GM23338 (cell line): Measurements from ENCODE around the gene NEURL1. TPM values are rescaled to one million over a fixed set of nuclear protein-coding genes. Genes with fewer than 3 reads are reported as not detected.

Experiments
- ATAC-seq: fragments of 200-7000 bp; cut with Tn5 transposase; 3 replicates; pipeline ENCODE4 v1.9.1; 2020
- DNase-seq: peaks from one replicate; pipeline ENCODE4 v3.0.0-alpha.2; 2015; ENCODE audit warnings: low spot score
- H2AFZ ChIP-seq: fragments of 200-600 bp; sonication (generic); 2 replicates; pipeline ENCODE4 v1.8.0; 2016; ENCODE audit warnings: antibody characterized with exemption, mild to moderate bottlenecking, moderate library complexity
- H3F3A ChIP-seq: fragments of 200-600 bp; sonication (generic); replicated peaks from 2 replicates; pipeline ENCODE4 v1.8.0; 2017; ENCODE audit warnings: antibody characterized with exemption, mixed run types, low read depth
- H3K27ac ChIP-seq: fragments of 200-600 bp; sonication (generic); 2 replicates; pipeline ENCODE4 v1.6.1; 2016; ENCODE audit warnings: low read depth
- H3K27me3 ChIP-seq: fragments of 200-600 bp; sonication (generic); 2 replicates; pipeline ENCODE4 v1.8.0; 2016; ENCODE audit warnings: mild to moderate bottlenecking, mixed run types, moderate library complexity; ENCODE audit not compliant: insufficient read depth
- H3K36me3 ChIP-seq: fragments of 200-600 bp; sonication (generic); 2 replicates; pipeline ENCODE4 v1.8.0; 2016; ENCODE audit warnings: mild to moderate bottlenecking; ENCODE audit not compliant: insufficient read depth
- H3K4me1 ChIP-seq: fragments of 200-600 bp; sonication (generic); 2 replicates; pipeline ENCODE4 v1.8.0; 2016; ENCODE audit warnings: mild to moderate bottlenecking, moderate library complexity; ENCODE audit not compliant: insufficient read depth
- H3K4me2 ChIP-seq: fragments of 200-600 bp; sonication (generic); 2 replicates; pipeline ENCODE4 v1.7.1; 2017; ENCODE audit warnings: mixed run types
- H3K4me3 ChIP-seq: fragments of 200-600 bp; sonication (generic); 2 replicates; pipeline ENCODE4 v1.6.1; 2016; ENCODE audit warnings: mixed run types
- H3K79me2 ChIP-seq: fragments of 200-600 bp; sonication (generic); replicated peaks from 2 replicates; pipeline ENCODE4 v1.8.0; 2017; ENCODE audit warnings: mild to moderate bottlenecking; ENCODE audit not compliant: insufficient read depth
- H3K9me2 ChIP-seq: fragments of 200-600 bp; sonication (generic); 2 replicates; pipeline ENCODE4 v1.8.0; 2017; ENCODE audit not compliant: insufficient read depth
- H4K20me1 ChIP-seq: fragments of 200-600 bp; sonication (generic); replicated peaks from 2 replicates; pipeline ENCODE4 v1.8.0; 2017; ENCODE audit warnings: mild to moderate bottlenecking; ENCODE audit not compliant: insufficient read depth
- H3K27ac Mint-ChIP-seq: 2 replicates; pipeline ENCODE4 v1.8.0; 2020; ENCODE audit warnings: inconsistent platforms, mild to moderate bottlenecking, moderate library complexity, mixed read lengths
- H3K27me3 Mint-ChIP-seq: 3 replicates; pipeline ENCODE4 v1.8.0; 2022; ENCODE audit warnings: low read depth, mild to moderate bottlenecking, moderate library complexity, mixed read lengths, inconsistent platforms; ENCODE audit not compliant: insufficient read depth, poor library complexity
- H3K36me3 Mint-ChIP-seq: 3 replicates; pipeline ENCODE4 v1.8.0; 2021; ENCODE audit warnings: low read depth, mild to moderate bottlenecking, inconsistent platforms, moderate library complexity, mixed read lengths
- H3K4me1 Mint-ChIP-seq: 3 replicates; pipeline ENCODE4 v1.8.0; 2020; ENCODE audit warnings: mild to moderate bottlenecking, inconsistent platforms, mixed read lengths
- H3K4me3 Mint-ChIP-seq: 3 replicates; pipeline ENCODE4 v1.8.0; 2021; ENCODE audit warnings: moderate library complexity, mild to moderate bottlenecking, inconsistent platforms, mixed read lengths
- H3K9me3 Mint-ChIP-seq: 3 replicates; pipeline ENCODE4 v1.8.0; 2020; ENCODE audit warnings: moderate library complexity, mild to moderate bottlenecking, inconsistent platforms, mixed read lengths
- CREB1 ChIP-seq: fragments of 250-450 bp; sonication (Bioruptor Pico); IDR thresholded peaks from 2 replicates; pipeline ENCODE4 v1.5.0; 2020; ENCODE audit warnings: low read depth, mild to moderate bottlenecking, moderate library complexity
- CTCF ChIP-seq, 2 experiments: fragments of 200-600 bp in 1 of 2; sonication (generic) in 1 of 2; conservative IDR thresholded peaks; 2 replicates each; pipeline versions ENCODE4 v1.5.1 to v1.6.1; 2016 to 2017; ENCODE audit warnings: antibody characterized with exemption in 2 of 2, low read depth in 2 of 2, mild to moderate bottlenecking in 2 of 2, moderate library complexity in 1 of 2
- EZH2 ChIP-seq: fragments of 200-600 bp; sonication (generic); IDR thresholded peaks from one replicate; pipeline ENCODE4 v1.8.0; 2017; ENCODE audit warnings: antibody characterized with exemption, mild to moderate bottlenecking, low read depth; ENCODE audit not compliant: unreplicated experiment
- EZH2phosphoT487 ChIP-seq: fragments of 200-600 bp; sonication (generic); IDR thresholded peaks from one replicate; pipeline ENCODE4 v1.8.1; 2018; ENCODE audit warnings: antibody characterized with exemption; ENCODE audit not compliant: unreplicated experiment
- JUNB ChIP-seq: IDR thresholded peaks from one replicate; pipeline ENCODE4 v1.6.1; 2016; ENCODE audit warnings: antibody characterized with exemption; ENCODE audit not compliant: unreplicated experiment
- NANOG ChIP-seq: IDR thresholded peaks from 2 replicates; pipeline ENCODE4 v1.6.1; 2016; ENCODE audit warnings: antibody characterized with exemption, borderline replicate concordance
- POLR2AphosphoS5 ChIP-seq: IDR thresholded peaks from 2 replicates; pipeline ENCODE4 v1.6.1; 2016; ENCODE audit warnings: antibody characterized with exemption, low read depth
- REST ChIP-seq: IDR thresholded peaks from one replicate; pipeline ENCODE4 v1.6.1; 2018; ENCODE audit warnings: antibody characterized with exemption; ENCODE audit not compliant: unreplicated experiment
- ZNF114 ChIP-seq: fragments of 250-450 bp; sonication (Bioruptor Pico); IDR thresholded peaks from 2 replicates; pipeline ENCODE4 v1.5.0; 2020; ENCODE audit warnings: mild to moderate bottlenecking, moderate library complexity
- ZNF331 ChIP-seq: fragments of 250-450 bp; sonication (Bioruptor Pico); IDR thresholded peaks from 2 replicates; pipeline ENCODE4 v1.5.0; 2020; ENCODE audit warnings: low read depth, mild to moderate bottlenecking, moderate library complexity
- ZNF462 ChIP-seq: fragments of 250-450 bp; sonication (Bioruptor Pico); IDR thresholded peaks from 2 replicates; pipeline ENCODE4 v1.5.0; 2020; ENCODE audit warnings: mild to moderate bottlenecking, moderate library complexity
- polyA plus RNA-seq: library from polyadenylated mRNA; unstranded; fragments of >200 nt; fragmentation: Nextera tagmentation; extraction: Ambion mirVana; gene quantifications from 2 replicates; pipeline ENCODE4 v1.2.1, GENCODE V29; 2016
- total RNA-seq: library from RNA; depleted of rRNA; stranded (reverse); fragments of >200 nt; shearing (Covaris generic); gene quantifications from 2 replicates; pipeline ENCODE4 v1.2.3, GENCODE V29; 2014

NEURL1 gene
- total and polyA plus RNA-seq, 2 experiments from 2014 or later = 0.82 to 1.1 TPM

- ATAC-seq = peak; percentile 25
- peak overlapping the region; percentile 72 for H3K4me3 Mint-ChIP-seq
- H3K27me3 ChIP-seq = peaks cover 18% of the 10 kb centered on the region
Observed at GRCh38 chr10:103555325-103555649, 61.8 kb downstream of the NEURL1 start.

More at GRCh38 chr10:103555325-103555649, 61.8 kb downstream of the NEURL1 start:
- H3K4me1 Mint-ChIP-seq = no peaks in the 10 kb centered on the region; the same call in 2 of the 3 replicates
- Histone ChIP-seq H3K4me1 (no peaks in the 10 kb centered on the region), H3K27ac (no peak overlapping the region), H2AFZ (peak overlapping the region; percentile 63), H3K79me2 (no peaks in the 10 kb centered on the region), H3K4me3 (peak overlapping the region; percentile 57), H3F3A (no peaks in the 10 kb centered on the region), H4K20me1 (no peaks in the 10 kb centered on the region), H3K4me2 (peak overlapping the region; percentile 83), H3K9me2 (no peaks in the 10 kb centered on the region), H3K36me3 (no peaks in the 10 kb centered on the region)
- TF ChIP-seq CREB1 (CRISPR knock-in tag) (no peak), NANOG (no peak), ZNF331 (CRISPR knock-in tag) (no peak), REST (no peak), ZNF114 (no peak), EZH2 (no peak), EZH2phosphoT487 (no peak), ZNF462 (no peak), POLR2AphosphoS5 (no peak), JUNB (no peak), CTCF (conservative IDR thresholded peaks at IDR 0.05; ENCODE audit: low read depth in 2 of 2) (no peak)
- H3K27me3 Mint-ChIP-seq = peaks cover 18% of the 10 kb centered on the region
- no peak for DNase-seq
- H3K27ac Mint-ChIP-seq = no peak overlapping the region
- no peaks in the 10 kb centered on the region for H3K9me3 Mint-ChIP-seq
- no peaks in the 10 kb centered on the region for H3K36me3 Mint-ChIP-seq
